ENCODE data around the gene FAM114A2.

DNA sequence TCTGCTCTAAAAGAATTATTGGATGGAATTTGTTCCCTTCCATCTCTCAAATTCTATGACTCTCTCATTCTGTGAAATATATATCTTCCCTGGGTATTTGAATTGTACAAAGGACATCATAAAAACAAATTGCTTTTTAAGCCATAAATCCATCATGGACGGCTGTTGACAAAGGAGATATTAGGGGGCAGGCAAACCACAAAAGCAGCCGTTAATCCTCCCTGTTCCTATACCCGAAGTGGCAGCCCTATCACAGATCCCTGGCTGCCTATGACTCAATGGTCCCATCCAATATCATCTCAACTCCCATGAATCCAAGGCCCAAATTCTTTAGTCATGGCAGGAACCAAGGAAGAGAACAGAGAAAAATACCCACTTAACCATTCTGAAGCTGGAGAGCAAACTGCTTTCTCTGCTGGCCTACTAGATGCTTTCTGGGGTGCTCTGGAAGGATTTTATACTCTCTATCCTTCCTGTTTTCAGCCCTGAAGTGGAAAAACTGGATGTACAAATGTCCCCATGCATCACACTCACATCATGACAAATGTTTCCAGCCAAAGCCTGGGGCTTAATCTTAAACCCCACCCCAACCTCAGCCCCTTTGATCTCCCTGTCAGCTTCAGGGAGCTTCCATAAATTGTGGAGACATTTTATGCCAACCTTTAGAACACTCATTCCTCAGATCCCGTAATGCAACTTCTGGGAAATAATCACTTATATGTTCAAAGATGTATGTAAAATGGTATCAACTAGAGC, 59.5 kb downstream of the FAM114A2 start:
- no peak for TF ChIP-seq RAD21 (conservative IDR thresholded peaks at IDR 0.05)
- TF ChIP-seq, protein P1, sequence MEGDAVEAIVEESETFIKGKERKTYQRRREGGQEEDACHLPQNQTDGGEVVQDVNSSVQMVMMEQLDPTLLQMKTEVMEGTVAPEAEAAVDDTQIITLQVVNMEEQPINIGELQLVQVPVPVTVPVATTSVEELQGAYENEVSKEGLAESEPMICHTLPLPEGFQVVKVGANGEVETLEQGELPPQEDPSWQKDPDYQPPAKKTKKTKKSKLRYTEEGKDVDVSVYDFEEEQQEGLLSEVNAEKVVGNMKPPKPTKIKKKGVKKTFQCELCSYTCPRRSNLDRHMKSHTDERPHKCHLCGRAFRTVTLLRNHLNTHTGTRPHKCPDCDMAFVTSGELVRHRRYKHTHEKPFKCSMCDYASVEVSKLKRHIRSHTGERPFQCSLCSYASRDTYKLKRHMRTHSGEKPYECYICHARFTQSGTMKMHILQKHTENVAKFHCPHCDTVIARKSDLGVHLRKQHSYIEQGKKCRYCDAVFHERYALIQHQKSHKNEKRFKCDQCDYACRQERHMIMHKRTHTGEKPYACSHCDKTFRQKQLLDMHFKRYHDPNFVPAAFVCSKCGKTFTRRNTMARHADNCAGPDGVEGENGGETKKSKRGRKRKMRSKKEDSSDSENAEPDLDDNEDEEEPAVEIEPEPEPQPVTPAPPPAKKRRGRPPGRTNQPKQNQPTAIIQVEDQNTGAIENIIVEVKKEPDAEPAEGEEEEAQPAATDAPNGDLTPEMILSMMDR (IDR thresholded peaks at IDR 0.05; ENCODE audit: poor library complexity, severe bottlenecking), result no peak
- TF ChIP-seq EZH2 (IDR thresholded peaks at IDR 0.05; ENCODE audit: borderline replicate concordance, insufficient read depth, low read length, poor library complexity, severe bottlenecking), result no peak
- TF ChIP-seq MXI1 (conservative IDR thresholded peaks at IDR 0.05; ENCODE audit: poor library complexity, severe bottlenecking), result no peak
- no peak for TF ChIP-seq EP300 (conservative IDR thresholded peaks at IDR 0.05; ENCODE audit: poor library complexity, severe bottlenecking)
- TF ChIP-seq POLR2AphosphoS5 (IDR thresholded peaks at IDR 0.05), result no peak
- TF ChIP-seq REST (IDR thresholded peaks at IDR 0.05; ENCODE audit: borderline replicate concordance), result no peak
